Stimulated activated CD4-positive, alpha-beta T cell treated with anti-CD3 and anti-CD28 coated beads, Interleukin-4, amount 100 ng/mL, for 48 hours (primary cell): ENCODE results near the gene ZNF8.
"Not testable (repeated sequence)": the region's sequence is repeated elsewhere in the genome, so short reads cannot be mapped to it uniquely, and the experiment has no call there.

ENCODE experiments used
- DNase-seq, 2 donors: peaks; one replicate each; pipeline ENCODE4 v3.0.0-alpha.2; 2020; ENCODE audit warnings: low read depth in 2 of 2

The ZNF8 gene

DNA sequence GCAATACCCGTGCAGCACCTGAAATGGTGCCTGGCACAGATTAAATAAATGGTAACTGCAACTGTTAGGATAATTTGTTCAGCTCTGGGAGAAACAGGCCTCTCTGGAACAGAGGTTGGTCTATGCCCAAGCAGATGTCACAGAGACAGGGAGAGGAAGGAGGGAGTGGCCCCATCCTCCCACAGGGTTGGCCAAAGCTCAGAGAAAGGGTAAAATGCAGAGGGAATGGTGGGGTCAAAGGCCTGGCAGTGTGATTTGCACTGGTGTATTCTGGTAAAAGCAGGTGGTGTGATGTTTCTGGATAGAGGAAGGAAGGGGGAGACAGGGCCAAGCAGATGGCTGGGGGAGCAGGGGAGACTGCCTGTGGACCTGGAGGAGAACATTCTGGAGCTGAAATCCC, 57.5 kb downstream of the ZNF8 start:
- no peak for DNase-seq

- DNase-seq = no peak
Observed at GRCh38 chr19:58336820-58337219, 58.1 kb downstream of the ZNF8 start.

- no peak for DNase-seq
Observed at GRCh38 chr19:58338336-58338735, 59.6 kb downstream of the ZNF8 start.

DNA sequence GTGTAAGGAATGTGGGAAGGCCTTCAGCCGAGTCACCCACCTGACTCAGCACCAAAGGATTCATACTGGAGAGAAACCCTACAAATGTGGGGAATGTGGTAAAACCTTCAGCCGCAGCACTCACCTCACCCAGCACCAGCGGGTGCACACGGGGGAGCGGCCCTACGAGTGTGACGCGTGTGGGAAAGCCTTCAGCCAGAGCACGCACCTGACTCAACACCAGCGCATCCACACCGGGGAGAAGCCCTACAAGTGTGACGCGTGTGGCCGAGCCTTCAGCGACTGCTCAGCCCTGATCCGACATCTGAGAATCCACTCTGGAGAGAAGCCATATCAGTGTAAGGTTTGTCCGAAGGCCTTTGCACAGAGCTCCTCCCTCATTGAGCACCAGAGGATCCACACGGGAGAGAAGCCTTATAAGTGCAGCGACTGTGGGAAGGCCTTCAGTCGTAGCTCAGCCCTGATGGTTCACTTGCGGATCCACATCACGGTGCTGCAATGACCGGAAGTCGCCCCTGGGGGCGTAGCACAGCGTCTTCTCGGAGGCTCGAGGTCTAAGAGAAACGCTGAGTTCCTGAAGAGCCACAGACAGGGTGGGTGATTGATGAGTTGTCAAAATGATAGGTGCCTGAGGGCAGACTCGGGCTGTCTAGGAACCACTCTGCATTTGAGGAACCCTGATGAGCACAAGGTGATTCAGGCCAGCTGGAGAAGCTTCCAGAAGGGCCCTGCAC, 60.2 kb downstream of the ZNF8 start:
- DNase-seq = no peak

DNA sequence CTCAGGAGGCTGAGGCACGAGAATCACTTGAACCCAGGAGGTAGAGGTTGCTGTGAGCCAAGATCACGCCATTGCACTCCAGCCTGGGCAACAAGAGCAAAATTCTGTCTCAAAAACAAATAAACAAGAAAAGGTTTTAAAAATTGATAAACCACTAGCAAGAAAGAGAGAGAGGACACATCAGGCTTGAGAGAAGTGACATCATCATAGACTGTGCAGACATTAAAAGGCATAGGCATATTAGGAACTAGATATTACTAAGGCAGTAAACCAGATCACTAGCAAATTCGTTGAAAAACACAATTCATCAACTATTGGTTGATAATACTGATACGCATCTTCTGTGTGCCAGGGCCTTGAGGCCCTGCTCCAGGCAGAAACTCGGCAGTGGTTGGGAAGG, 66.8 kb downstream of the ZNF8 start:
- no peak for DNase-seq

GRCh38 chr19:58346961-58347929, 68.5 kb downstream of the ZNF8 start:
- peak; percentile 47 to 53 for DNase-seq

GRCh38 chr19:58348080-58348479, 69.3 kb downstream of the ZNF8 start:
- DNase-seq = not testable (repeated sequence)

DNA sequence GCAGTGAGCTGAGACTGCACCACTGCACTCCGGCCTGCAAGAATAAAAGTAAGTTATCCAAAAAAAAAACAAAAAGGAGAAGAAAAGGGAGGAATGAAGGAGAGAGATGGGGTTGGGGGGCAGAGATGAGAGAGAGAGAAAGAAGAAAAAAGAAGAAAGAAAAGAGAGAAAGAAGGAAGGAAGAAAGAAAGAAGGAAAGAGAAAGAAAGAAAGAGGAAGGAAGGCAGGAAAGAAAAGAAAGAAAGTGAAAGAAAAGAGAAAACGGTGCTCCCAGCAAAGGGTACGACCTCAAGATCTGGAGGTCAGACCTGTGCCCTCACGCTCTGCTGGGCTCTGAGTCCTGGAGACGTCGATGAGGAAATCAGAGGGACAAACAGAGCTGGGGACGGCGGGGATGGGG, 70.8 kb downstream of the ZNF8 start:
- no peak for DNase-seq

GRCh38 chr19:58350001-58350861, 71.5 kb downstream of the ZNF8 start:
- DNase-seq = no peak

DNA sequence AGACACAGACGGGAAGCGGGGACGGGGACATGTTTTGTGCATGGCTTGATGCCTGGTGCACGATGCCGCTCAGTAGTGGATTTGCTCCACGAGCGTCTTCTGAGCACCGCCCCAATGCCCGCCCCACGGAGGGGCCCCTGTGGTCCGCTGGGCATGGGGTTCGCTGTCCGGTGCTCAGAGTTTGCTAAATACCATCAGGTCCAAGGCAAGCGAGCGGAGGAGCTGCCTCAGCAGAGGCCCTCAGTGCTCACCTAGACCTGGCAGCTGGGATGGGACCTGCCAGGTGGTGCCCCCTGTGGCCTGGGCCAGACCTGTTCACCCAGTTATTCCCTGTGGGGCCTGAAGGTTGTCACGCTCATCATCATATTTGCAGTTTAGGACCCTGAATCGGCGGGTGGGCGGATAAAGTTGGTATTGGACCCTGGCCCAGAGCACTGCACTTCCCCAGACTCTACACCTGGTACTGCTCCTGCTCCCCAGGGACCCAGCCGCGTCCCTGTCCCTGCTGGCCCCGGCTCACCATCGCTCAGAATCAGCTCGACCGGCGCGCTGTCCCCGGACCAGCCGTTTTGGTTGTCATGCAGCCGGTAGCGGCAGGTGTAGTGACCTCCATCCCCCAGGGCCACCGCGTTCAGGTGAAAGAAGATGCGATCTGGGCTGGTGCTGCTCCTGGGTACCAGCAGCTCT, 72.3 kb downstream of the ZNF8 start:
- DNase-seq = no peak

DNA sequence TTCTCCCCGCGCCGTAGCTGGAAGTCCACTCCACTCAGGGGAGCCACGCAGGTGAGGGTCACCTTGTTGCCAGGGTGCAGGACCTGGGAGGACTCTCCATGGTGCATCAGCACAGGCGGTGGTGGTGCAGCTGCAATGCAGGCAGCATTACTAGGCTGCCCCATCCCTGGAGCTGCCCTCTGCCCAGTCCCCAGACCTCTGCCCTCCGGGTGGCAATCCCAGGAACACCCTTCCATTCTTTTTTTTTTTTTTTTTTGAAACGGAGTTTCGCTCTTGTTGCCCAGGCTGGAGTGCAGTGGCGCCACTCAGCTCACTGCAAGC, 72.8 kb downstream of the ZNF8 start:
- DNase-seq = no peak

DNA sequence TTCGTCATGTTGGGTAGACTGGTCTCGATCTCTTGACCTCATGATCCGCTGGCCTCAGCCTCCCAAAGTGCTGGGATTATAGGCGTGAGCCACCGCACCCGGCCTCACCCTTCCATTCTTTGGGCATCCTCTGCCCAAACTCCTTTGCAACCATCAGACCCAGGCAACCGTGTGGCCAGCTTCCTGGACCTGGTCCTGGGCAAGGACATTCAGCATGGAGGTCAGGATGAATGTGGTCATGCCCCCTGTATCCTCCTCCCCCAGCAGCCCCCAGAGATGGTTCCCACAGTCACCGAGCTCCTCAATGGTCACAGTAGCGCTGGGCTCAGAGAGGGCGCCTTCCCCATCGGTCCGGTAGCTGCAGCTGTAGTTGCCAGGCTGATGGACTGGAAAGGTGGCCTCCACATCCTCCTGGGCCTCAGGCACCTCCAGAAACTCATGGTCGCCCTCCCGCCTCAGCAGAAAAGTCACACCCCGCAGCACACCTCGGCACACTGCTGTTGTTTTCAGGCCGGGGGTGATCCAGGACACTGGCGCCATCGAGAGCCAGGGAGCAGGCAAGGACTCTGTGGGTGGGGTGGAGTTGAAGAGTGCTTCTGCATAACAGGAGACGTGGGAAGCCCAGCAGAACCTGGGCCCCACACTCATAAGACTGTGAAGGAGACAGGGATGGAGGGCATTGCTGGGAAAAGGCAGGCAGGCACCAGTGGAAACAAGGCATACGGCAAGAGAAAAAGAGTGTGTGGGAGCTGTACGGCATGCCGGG, 73.4 kb downstream of the ZNF8 start:
- DNase-seq = no peak
